Fibroblast of villous mesenchyme (primary cell): ENCODE results near the gene RHOF. TPM values are rescaled to one million over a fixed set of nuclear protein-coding genes. Genes with fewer than 3 reads are reported as not detected.

Experiments
- DNase-seq: peaks from one replicate; pipeline ENCODE4 v3.0.0-alpha.2; 2010; ENCODE audit warnings: low read depth
- H3K4me3 ChIP-seq: 2 replicates; pipeline ENCODE4 v1.5.1; 2011; ENCODE audit warnings: low read depth, mild to moderate bottlenecking, low read length
- total RNA-seq: library from RNA; depleted of rRNA; stranded (reverse); fragments of >200 nt; gene quantifications from 2 replicates; pipeline ENCODE4 v1.2.3, GENCODE V29; 2012
- TF ChIP-seq, protein P1 (sequence below): IDR thresholded peaks from 2 replicates; pipeline ENCODE4 v1.5.1; 2012; ENCODE audit warnings: low read depth, mild to moderate bottlenecking, low read length; ENCODE audit not compliant: insufficient read depth

RHOF gene
- total RNA-seq, 1 donor: 11.7 TPM

DNA sequence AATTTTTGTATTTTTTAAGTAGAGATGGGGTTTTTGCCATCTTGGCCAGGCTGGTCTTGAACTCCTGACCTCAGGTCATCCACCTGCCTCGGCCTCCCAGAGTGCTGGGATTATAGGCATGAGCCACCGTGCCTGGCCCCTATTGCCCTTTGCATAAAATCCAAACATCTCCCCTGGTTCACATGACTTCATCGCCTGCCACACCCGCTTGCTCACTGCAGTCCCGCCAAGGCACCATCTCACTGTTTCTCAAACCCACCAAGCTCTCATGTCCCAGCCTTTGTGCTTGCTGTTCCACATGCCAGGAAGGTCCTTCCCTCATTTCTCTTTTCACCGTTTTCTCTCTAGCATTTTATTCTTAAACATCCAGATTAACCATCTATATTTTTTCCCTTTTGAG is 9.7 kb downstream of the RHOF start:
- peak; percentile 31 for DNase-seq
- H3K4me3 ChIP-seq: no peak overlapping the region
- TF ChIP-seq, protein P1, sequence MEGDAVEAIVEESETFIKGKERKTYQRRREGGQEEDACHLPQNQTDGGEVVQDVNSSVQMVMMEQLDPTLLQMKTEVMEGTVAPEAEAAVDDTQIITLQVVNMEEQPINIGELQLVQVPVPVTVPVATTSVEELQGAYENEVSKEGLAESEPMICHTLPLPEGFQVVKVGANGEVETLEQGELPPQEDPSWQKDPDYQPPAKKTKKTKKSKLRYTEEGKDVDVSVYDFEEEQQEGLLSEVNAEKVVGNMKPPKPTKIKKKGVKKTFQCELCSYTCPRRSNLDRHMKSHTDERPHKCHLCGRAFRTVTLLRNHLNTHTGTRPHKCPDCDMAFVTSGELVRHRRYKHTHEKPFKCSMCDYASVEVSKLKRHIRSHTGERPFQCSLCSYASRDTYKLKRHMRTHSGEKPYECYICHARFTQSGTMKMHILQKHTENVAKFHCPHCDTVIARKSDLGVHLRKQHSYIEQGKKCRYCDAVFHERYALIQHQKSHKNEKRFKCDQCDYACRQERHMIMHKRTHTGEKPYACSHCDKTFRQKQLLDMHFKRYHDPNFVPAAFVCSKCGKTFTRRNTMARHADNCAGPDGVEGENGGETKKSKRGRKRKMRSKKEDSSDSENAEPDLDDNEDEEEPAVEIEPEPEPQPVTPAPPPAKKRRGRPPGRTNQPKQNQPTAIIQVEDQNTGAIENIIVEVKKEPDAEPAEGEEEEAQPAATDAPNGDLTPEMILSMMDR: no peak

DNA sequence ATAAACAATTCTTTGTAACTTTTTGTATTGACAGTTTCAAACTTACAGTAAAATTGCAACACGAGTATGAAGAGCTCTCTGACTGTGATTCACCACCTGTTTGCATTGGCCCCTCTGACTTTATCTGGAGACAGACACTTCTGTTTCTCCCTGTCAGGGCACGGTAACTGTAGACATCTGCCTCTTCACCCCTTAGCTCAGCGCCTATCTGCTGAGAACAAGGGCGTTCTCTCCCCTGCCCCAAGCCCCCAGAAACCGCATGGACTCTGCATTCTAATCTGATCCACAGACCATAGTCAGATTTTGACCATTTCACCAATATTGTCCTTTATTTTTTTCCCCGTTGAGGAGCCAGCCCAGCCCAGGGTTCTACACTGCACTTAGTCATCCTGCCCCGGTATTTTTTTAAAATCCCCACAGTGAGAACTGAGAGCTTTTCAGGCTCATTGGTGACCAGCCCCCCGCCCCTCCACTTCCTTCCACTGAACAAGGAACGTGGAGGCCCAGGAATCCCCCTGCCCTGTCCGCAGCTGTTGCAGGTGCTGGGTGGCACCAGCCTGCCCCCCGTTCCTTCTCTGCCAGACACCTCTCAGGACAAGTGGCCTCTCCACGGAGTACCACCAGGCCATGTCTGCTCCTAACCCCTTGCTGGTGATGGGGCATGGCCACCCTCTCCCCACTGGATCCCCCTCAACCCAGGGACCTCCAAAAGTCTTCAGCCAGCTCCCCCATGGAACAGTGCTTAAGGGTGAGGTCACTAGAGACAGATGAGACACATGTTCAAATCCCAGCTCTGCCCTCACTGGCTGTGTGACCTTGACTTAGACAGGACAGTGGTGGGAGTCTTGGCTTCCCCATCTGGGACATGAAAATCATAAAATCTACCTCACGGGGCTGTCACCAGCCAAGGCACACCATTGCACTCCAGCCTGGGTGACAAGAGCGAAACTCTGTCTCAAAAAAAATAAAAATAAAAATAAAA is 11.2 kb downstream of the RHOF start:
- peak; percentile 60 for DNase-seq
- no peak overlapping the region for H3K4me3 ChIP-seq
- TF ChIP-seq, protein P1: no peak

DNA sequence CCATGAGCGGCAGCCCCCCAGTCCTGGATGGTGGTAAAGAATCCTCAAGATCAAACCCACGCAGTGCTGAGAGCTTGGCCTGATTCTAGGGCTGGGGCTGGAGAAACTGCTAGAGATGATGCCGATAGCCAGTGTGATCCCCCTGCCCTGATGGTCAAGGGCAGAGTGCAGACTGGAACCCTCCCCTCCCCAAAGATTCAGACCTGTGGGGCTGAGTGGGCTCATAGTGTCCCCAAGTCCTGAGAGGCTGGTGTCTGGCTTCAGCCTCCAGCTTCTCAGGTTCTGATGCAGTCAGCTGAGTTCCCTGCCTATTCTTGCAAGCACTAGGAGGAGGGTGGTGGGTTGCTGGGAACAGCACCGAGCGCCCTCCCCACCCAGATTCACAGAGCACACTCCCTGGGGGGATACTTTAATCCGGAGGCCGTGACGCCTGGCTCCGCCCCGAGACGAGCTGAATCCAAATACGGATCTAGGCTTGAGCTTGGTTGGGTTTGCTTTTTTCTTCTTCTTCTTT is 11.9 kb downstream of the RHOF start:
- no peak for DNase-seq
- no peak overlapping the region for H3K4me3 ChIP-seq
- TF ChIP-seq, protein P1: no peak

DNA sequence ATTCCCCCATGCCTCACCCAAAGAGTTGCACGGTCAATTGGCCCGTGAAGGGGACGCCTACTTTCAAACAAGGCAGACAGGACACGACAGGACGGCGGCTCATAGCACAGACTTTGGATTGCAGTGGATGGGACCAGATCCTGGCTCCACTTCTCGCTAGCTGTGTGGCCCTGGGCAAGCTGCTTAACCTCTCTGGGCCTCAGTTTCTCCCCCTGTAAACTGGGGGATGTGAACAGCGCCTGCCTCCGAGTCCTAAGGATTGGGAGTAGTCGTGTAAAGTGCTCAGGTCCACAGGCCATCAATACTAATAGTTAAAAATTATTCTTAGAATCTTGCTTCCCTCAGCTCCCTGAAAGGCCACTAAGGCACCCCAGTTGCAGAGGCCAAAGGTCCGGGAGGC is 13.1 kb downstream of the RHOF start:
- H3K4me3 ChIP-seq: no peak overlapping the region
- DNase-seq: no peak
- TF ChIP-seq, protein P1: no peak

DNA sequence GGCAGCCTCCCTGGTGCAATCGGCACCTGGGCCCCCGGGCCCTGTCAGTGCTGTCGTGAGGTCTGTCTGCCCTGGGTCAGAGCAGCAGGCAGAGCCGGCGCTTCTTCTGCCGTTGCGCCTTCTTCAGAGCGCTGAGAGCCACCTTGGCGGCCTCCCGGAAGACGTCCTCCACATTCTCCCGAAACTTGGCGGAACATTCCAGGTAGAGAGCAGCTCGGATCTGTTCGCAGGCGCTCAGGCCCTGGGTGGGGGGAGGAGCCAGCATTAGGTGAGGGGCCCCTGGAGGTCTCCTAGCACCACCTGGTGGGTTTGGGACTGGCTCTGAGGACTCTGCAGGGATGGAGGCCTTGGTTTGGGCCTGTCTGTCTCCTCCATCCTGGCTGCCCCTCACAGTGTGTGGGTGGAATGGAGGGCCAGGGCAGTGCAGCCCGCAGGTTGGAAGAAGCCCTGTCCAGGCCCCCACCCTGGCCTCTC is 14.0 kb downstream of the RHOF start:
- DNase-seq: no peak
- TF ChIP-seq, protein P1: no peak

DNA sequence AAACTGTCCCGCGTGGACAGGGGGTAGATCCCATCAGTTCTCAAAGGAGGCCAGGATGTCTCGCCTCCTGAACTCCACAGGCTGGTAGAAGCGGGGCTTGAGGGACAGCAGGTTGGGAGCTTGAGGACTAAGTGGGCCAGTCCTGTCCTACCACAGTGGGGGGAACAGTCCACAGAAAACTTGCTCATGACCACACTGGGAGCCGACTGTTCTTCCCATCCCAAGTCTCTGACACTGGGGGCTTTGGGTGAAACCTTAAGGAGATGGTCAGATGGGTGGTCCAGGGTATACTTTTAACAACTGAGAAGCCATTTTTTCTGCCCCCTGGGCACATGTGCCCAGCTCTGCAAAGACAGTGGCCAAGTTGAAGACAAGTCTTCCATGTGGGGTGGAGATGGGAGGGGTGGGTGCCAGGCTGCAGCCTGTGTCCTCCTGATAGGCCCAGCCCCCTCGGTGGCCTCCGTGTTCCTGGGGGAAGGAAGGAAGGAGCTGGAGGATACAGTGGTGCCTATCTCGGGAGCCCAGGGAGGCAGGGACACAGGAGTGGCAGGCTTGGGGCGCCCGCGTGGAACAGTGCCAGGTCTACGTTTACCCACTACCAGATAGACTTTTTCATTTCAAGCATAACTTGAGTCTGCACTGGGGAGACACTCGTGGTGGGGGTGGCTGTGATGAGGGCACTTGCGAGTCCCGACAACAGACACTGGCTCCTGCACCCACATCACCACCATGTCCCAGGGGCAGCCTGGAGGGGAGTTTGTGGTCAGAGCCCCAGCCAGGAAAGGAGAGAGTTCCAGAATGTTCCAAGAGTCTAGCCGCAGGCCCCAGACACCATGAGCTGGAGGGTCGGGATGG is 14.7 kb downstream of the RHOF start:
- no peak overlapping the region for H3K4me3 ChIP-seq
- no peak for DNase-seq
- TF ChIP-seq, protein P1: no peak

More for the DNA sequence above, 14.0 kb downstream of the RHOF start:
- no peak overlapping the region for H3K4me3 ChIP-seq
